AG04450 (cell line): Measurements from ENCODE around the gene PRICKLE3. TPM values are rescaled to one million over a fixed set of nuclear protein-coding genes. Genes with fewer than 3 reads are reported as not detected.

Experiments used
- CTCF ChIA-PET: fragments of 300-600, 350-600 bp; formaldehyde crosslinking; extraction: SDS; loops from one replicate; lab custom pipeline; 2022; ENCODE audit warnings: antibody characterized with exemption, inconsistent platforms; lab: Charles Lee
- POLR2A ChIA-PET: fragments of 350-600 bp; formaldehyde crosslinking; extraction: SDS; loops from one replicate; lab custom pipeline; 2021; ENCODE audit warnings: antibody characterized with exemption, inconsistent platforms; lab: Yijun Ruan, JAX
- DNase-seq: peaks from one replicate; pipeline ENCODE4 v3.0.0-alpha.2; 2011; ENCODE audit warnings: low read depth, low spot score
- H3K27ac ChIP-seq: one replicate; pipeline ENCODE4 v1.5.1; 2012; ENCODE audit warnings: low read depth, low read length, control low read depth
- H3K27me3 ChIP-seq: one replicate; pipeline ENCODE4 v1.6.0; 2012; ENCODE audit warnings: low read length; ENCODE audit not compliant: control insufficient read depth, insufficient read depth
- H3K4me3 ChIP-seq: 2 replicates; pipeline ENCODE4 v1.5.1; 2011; ENCODE audit warnings: mild to moderate bottlenecking, low read depth, low read length, control low read depth
- H3K9me3 ChIP-seq: 2 replicates; pipeline ENCODE4 v1.5.1; 2012; ENCODE audit warnings: low read length; ENCODE audit not compliant: control insufficient read depth, insufficient read depth
- polyA plus RNA-seq: library from polyadenylated mRNA; depleted of rRNA; stranded (reverse); fragments of >200 nt; gene quantifications from 2 replicates; pipeline ENCODE4 v1.2.3, GENCODE V29; 2011
- TF ChIP-seq, protein P1 (sequence below): IDR thresholded peaks from 2 replicates; pipeline ENCODE4 v1.5.1; 2011; ENCODE audit warnings: low read depth, low read length, control low read depth, inconsistent platforms

The PRICKLE3 gene
- polyA plus RNA-seq, 1 experiment: 3.6 TPM

- DNase-seq: no peak
- Histone ChIP-seq H3K9me3 (no peaks in the 10 kb centered on the region), H3K4me3 (peak overlapping the region; percentile 74), H3K27ac (peak overlapping the region; percentile 47), H3K27me3 (no peaks in the 10 kb centered on the region)
- TF ChIP-seq, protein P1, sequence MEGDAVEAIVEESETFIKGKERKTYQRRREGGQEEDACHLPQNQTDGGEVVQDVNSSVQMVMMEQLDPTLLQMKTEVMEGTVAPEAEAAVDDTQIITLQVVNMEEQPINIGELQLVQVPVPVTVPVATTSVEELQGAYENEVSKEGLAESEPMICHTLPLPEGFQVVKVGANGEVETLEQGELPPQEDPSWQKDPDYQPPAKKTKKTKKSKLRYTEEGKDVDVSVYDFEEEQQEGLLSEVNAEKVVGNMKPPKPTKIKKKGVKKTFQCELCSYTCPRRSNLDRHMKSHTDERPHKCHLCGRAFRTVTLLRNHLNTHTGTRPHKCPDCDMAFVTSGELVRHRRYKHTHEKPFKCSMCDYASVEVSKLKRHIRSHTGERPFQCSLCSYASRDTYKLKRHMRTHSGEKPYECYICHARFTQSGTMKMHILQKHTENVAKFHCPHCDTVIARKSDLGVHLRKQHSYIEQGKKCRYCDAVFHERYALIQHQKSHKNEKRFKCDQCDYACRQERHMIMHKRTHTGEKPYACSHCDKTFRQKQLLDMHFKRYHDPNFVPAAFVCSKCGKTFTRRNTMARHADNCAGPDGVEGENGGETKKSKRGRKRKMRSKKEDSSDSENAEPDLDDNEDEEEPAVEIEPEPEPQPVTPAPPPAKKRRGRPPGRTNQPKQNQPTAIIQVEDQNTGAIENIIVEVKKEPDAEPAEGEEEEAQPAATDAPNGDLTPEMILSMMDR: no peak
- POLR2A ChIA-PET: interaction anchor here (1.0 to 1.3 kb wide), 4 partner anchors 25 to 149 kb away, joined by 3 to 8 read pairs (median 5); partner anchors contain the start of gene PPP1R3F
- CTCF ChIA-PET: interaction anchor here (1.0 to 1.4 kb wide), 2 partner anchors 36 to 455 kb away, joined by 3 to 5 read pairs; no protein-coding TSS in a partner anchor
These were observed 5.4 kb upstream of the PRICKLE3 start for GRCh38 chrX:49191574-49192011.

- Histone ChIP-seq H3K27ac (peak overlapping the region; percentile 47), H3K27me3 (no peaks in the 10 kb centered on the region), H3K4me3 (peak overlapping the region; percentile 74), H3K9me3 (no peaks in the 10 kb centered on the region)
- TF ChIP-seq, protein P1: no peak
- ChIA-PET CTCF (interaction anchor here (0.6 to 1.1 kb wide), 6 partner anchors 10 to 103 kb away, joined by 3 to 7 read pairs (median 4); no protein-coding TSS in a partner anchor), POLR2A (interaction anchor here (0.9 to 1.3 kb wide), 5 partner anchors 9 to 149 kb away, joined by 3 to 8 read pairs (median 6); partner anchors contain the start of genes PPP1R3F and SYP)
- DNase-seq: peak; percentile 99
These were observed 4.8 kb upstream of the PRICKLE3 start for GRCh38 chrX:49190821-49191573.

- no peaks in the 10 kb centered on the region for H3K9me3 ChIP-seq
- no peak overlapping the region for H3K4me3 ChIP-seq
- ChIA-PET POLR2A (no interaction called here), CTCF (interaction anchor here (0.9 kb wide), 1 partner anchor 34 kb away, joined by 4 read pairs; no protein-coding TSS in a partner anchor)
- H3K27me3 ChIP-seq: no peaks in the 10 kb centered on the region
- no peak for DNase-seq
- TF ChIP-seq, protein P1: no peak
- no peak overlapping the region for H3K27ac ChIP-seq
These were observed 3.4 kb upstream of the PRICKLE3 start for GRCh38 chrX:49189606-49190005.

DNA sequence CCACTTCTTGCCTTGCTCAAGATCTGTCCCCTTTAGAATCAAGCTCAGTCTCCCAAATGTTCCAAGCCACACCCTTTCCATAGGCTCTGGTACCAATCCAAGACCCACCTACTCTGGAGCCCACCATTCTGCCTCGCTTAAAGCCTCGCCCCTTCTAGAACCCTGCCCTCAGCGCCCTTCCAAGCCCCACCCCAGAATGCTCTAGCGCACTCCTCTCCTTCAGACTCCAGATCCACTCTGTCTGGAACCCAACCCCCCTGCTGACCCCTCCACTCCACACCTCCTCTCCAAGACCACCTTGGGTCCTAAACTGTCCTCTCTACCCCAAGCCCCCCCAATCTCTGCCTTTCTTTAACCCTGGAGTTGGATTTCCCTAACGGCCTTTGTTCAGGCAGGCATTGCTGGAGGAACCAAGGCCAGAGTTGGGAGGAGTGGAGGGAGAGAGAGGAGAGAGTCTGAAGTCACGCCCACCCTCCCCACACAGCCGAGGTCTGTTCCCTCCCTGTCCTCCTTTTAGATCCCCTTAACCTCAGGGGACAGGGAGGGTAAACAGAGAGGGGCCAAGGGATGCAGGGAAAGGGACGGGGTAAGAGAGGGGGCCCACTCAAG, 2.4 kb upstream of the PRICKLE3 start:
- TF ChIP-seq, protein P1: no peak
- Histone ChIP-seq H3K4me3 (no peak overlapping the region), H3K9me3 (no peaks in the 10 kb centered on the region), H3K27me3 (no peaks in the 10 kb centered on the region), H3K27ac (no peak overlapping the region)
- no peak for DNase-seq
- CTCF ChIA-PET: no interaction called here
- POLR2A ChIA-PET: no interaction called here
